Uterus (tissue), 4 donors: Measurements from ENCODE around the gene DCX. TPM values are rescaled to one million over a fixed set of nuclear protein-coding genes. Genes with fewer than 3 reads are reported as not detected.

ENCODE experiments used
- DNase-seq, 2 donors: peaks; one replicate each; pipeline ENCODE4 v3.0.0-alpha.2; 2019 to 2020
- H3K27ac ChIP-seq, 2 donors: fragments of 200-600 bp; sonication (generic); 1 replicate in 1 of 2; 2 replicates in 1 of 2; pipeline ENCODE4 v1.5.1; 2016 to 2018
- H3K27me3 ChIP-seq, 2 donors: fragments of 200-600 bp; sonication (generic); one replicate each; pipeline ENCODE4 v1.5.1; 2018 to 2019; ENCODE audit warnings: control low read depth in 1 of 2
- H3K36me3 ChIP-seq, 2 donors: fragments of 200-600 bp; sonication (generic); one replicate each; pipeline ENCODE4 v1.5.1; 2019; ENCODE audit warnings: control low read depth in 1 of 2
- H3K4me1 ChIP-seq, 2 donors: fragments of 200-600 bp; sonication (generic); one replicate each; pipeline ENCODE4 v1.5.1; 2018 to 2019; ENCODE audit warnings: control low read depth in 1 of 2
- H3K4me3 ChIP-seq, 2 donors: fragments of 200-600 bp; sonication (generic); 1 replicate in 1 of 2; 2 replicates in 1 of 2; pipeline ENCODE4 v1.5.1; 2018 to 2019; ENCODE audit warnings: mild to moderate bottlenecking in 1 of 2
- H3K9me3 ChIP-seq, 2 donors: fragments of 200-600 bp; sonication (generic); one replicate each; pipeline ENCODE4 v1.5.1; 2019; ENCODE audit warnings: control low read depth in 1 of 2
- POLR2A ChIP-seq, 2 donors: fragments of 450-650 bp; IDR thresholded peaks; one replicate each; pipeline ENCODE4 v1.6.1; 2016; ENCODE audit warnings: antibody characterized with exemption in 2 of 2, mild to moderate bottlenecking in 1 of 2, moderate library complexity in 1 of 2
- intact Hi-C: fragments of 100-400 bp; cut with DNase I; formaldehyde crosslinking; loops from one replicate; pipeline ENCODE4 v1.15.1; 2023; ENCODE audit warnings: low total_unique reads
- total RNA-seq, 4 donors: library from RNA; depleted of rRNA in 3 of 4; stranded (reverse); fragments of >200 nt in 3 of 4; gene quantifications; one replicate each; pipeline versions ENCODE4 v1.1.0 to v1.2.4, GENCODE V29; 2014 to 2023
- TF ChIP-seq, protein P1 (sequence below), 4 experiments: fragments of 200-600 bp in 2 of 4; fragments of 450-650 bp in 2 of 4; sonication (generic) in 2 of 4; IDR thresholded peaks; one replicate each; pipeline ENCODE4 v1.5.1; 2016 to 2019; ENCODE audit warnings: antibody characterized with exemption in 4 of 4, mild to moderate bottlenecking in 2 of 4, moderate library complexity in 1 of 4
- donor health status: DM: yes; HTN: yes; CAD: no.

The DCX gene
- total RNA-seq = 1 to 10 TPM in 2 of 4 donors, not detected in 2; 2.0 to 5.5 TPM

DNA sequence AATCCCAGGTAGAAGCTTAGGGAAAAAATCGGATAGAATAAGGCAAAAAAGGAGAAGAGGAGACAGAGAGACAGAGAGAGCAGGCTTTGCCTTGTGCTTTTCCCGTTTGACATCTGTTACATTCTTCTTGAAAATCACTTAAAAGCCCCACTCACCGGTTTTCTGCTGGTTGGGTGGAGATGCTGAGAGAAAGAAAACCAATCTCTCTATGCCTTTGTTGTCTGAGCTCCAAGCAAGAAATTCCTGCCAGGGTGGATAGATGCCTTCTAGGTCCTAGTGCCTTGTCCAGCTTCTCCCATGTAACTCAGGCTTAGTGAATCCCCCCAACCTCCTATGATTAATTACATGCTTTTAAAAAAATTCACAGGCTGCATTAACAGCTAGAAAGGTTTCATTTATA is at the start of gene DCX:
Gene DCX (minus strand): TSS at position 210 of the 400 bp plus-strand sequence. CDS start 1,794 bp downstream, outside the sequence.
- no peaks in the 10 kb centered on the region for H3K9me3 ChIP-seq
- no peak for TF ChIP-seq POLR2A (IDR thresholded peaks at IDR 0.05)
- TF ChIP-seq, protein P1, sequence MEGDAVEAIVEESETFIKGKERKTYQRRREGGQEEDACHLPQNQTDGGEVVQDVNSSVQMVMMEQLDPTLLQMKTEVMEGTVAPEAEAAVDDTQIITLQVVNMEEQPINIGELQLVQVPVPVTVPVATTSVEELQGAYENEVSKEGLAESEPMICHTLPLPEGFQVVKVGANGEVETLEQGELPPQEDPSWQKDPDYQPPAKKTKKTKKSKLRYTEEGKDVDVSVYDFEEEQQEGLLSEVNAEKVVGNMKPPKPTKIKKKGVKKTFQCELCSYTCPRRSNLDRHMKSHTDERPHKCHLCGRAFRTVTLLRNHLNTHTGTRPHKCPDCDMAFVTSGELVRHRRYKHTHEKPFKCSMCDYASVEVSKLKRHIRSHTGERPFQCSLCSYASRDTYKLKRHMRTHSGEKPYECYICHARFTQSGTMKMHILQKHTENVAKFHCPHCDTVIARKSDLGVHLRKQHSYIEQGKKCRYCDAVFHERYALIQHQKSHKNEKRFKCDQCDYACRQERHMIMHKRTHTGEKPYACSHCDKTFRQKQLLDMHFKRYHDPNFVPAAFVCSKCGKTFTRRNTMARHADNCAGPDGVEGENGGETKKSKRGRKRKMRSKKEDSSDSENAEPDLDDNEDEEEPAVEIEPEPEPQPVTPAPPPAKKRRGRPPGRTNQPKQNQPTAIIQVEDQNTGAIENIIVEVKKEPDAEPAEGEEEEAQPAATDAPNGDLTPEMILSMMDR (IDR thresholded peaks at IDR 0.05) = no peak
- no peak for DNase-seq
- intact Hi-C loops = no loop called here
- no peaks in the 10 kb centered on the region for H3K27me3 ChIP-seq
- H3K27ac ChIP-seq = no peak within 1 kb of the TSS
- no peaks in the 10 kb centered on the region for H3K36me3 ChIP-seq
- H3K4me3 ChIP-seq = no peak within 1 kb of the TSS
- H3K4me1 ChIP-seq = no peaks in the 10 kb centered on the region

DNA sequence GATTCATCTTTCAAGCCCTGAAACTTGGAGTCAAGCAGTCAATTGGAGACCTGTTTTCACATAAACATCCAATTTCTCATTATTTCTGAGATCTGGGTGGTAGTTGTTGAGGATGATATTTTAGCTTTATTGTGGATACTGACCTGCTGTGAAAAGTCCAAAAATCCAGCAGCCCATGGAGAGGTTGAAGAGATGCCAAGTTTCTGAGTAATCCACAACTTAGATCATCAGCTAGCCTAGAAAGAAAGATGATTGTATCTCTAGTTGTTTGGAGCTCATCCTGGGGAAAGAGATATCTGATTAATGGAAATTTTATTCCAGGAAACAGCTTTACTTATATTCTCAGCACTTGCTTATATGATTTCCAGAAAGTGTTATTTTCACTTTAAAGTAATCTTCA is 48.6 kb upstream of the DCX start:
- H3K4me3 ChIP-seq = no peak overlapping the region
- H3K36me3 ChIP-seq = no peaks in the 10 kb centered on the region
- no peaks in the 10 kb centered on the region for H3K27me3 ChIP-seq
- peak overlapping the region in 1 of 2 donors; percentile 48 for H3K27ac ChIP-seq
- intact Hi-C loops = no loop called here
- no peaks in the 10 kb centered on the region for H3K9me3 ChIP-seq
- DNase-seq = peak in 1 of 2 donors; percentile 18
- TF ChIP-seq, protein P1 (IDR thresholded peaks at IDR 0.05) = no peak
- TF ChIP-seq POLR2A (IDR thresholded peaks at IDR 0.05) = no peak
- no peaks in the 10 kb centered on the region for H3K4me1 ChIP-seq

DNA sequence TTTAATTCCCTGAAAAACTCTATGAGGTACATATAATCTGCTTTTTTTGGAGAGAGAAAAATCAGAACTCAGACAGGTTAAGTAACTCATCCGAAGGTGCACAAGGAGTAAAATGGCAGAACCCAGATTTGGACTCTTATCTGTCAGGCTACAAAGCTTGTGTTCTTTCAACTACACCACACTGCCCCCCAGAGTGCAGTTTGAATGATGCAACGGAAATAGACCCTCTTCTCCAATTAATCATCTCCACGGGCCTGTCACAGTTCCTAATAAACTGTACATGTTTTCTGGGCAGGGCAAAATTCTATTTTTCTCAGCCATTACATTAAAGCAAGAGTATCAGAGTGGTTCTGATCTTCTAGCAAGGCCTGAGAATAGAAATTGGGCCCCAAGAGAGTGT is 35.3 kb upstream of the DCX start:
- TF ChIP-seq, protein P1 (IDR thresholded peaks at IDR 0.05) = no peak
- Histone ChIP-seq H3K27me3 (no peaks in the 10 kb centered on the region), H3K4me1 (no peaks in the 10 kb centered on the region), H3K4me3 (no peak overlapping the region), H3K36me3 (no peaks in the 10 kb centered on the region), H3K27ac (no peak overlapping the region), H3K9me3 (no peaks in the 10 kb centered on the region)
- DNase-seq = no peak
- intact Hi-C loops = no loop called here

DNA sequence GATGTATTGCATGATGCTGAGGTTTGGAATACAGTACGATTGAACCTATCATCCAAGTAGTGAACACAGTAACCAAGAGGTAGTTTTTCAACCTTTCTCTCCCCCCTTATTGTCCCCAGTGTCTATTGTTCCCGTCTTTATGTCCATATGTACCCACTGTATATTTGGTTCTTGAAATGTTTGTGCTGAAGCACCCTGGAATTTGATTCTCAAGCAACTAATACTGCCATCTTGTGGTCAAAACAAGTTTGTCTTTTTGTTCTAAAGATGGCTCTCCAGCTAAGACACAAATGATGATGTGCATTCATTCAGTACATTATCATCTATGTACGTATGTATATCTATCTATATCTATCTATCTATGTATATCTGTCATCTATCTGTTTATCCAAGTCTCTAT is 33.5 kb upstream of the DCX start:
- no peaks in the 10 kb centered on the region for H3K27me3 ChIP-seq
- H3K27ac ChIP-seq = no peak overlapping the region
- H3K9me3 ChIP-seq = no peaks in the 10 kb centered on the region
- no peak for DNase-seq
- no peaks in the 10 kb centered on the region for H3K4me1 ChIP-seq
- H3K4me3 ChIP-seq = no peak overlapping the region
- intact Hi-C loops = no loop called here
- TF ChIP-seq, protein P1 (IDR thresholded peaks at IDR 0.05) = peak; percentile 9 to 47 (median 41)
- no peak for TF ChIP-seq POLR2A (IDR thresholded peaks at IDR 0.05)
- H3K36me3 ChIP-seq = no peaks in the 10 kb centered on the region

DNA sequence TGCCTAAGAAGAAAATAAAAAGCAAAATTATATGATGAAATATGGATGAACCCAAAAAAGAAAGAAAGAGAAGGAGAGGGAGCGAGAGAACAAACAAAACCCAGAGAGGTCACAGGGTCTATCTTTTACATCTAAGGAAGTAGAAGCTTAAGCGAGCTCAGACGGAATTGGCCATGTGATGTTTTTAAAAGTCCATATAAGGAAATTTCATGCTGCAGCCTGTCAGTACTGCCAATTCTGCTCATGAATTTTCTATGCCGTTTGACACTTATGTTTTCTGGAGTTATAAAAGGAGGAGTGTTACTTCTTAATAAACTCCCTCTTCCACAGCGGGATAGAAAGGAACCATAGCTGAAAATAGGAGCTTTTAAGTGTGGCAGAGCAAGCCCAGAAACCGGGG is 32.9 kb upstream of the DCX start:
- Histone ChIP-seq H3K36me3 (no peaks in the 10 kb centered on the region), H3K4me1 (no peaks in the 10 kb centered on the region), H3K4me3 (no peak overlapping the region), H3K27me3 (no peaks in the 10 kb centered on the region), H3K27ac (no peak overlapping the region), H3K9me3 (no peaks in the 10 kb centered on the region)
- TF ChIP-seq, protein P1 (IDR thresholded peaks at IDR 0.05) = no peak
- no peak for TF ChIP-seq POLR2A (IDR thresholded peaks at IDR 0.05)
- intact Hi-C loops = no loop called here
- no peak for DNase-seq
